ENCODE measurements around the gene SIRT5.
A peak's percentile ranks its signal among the peaks of the same experiment; 100 is the strongest.

The SIRT5 gene

DNA sequence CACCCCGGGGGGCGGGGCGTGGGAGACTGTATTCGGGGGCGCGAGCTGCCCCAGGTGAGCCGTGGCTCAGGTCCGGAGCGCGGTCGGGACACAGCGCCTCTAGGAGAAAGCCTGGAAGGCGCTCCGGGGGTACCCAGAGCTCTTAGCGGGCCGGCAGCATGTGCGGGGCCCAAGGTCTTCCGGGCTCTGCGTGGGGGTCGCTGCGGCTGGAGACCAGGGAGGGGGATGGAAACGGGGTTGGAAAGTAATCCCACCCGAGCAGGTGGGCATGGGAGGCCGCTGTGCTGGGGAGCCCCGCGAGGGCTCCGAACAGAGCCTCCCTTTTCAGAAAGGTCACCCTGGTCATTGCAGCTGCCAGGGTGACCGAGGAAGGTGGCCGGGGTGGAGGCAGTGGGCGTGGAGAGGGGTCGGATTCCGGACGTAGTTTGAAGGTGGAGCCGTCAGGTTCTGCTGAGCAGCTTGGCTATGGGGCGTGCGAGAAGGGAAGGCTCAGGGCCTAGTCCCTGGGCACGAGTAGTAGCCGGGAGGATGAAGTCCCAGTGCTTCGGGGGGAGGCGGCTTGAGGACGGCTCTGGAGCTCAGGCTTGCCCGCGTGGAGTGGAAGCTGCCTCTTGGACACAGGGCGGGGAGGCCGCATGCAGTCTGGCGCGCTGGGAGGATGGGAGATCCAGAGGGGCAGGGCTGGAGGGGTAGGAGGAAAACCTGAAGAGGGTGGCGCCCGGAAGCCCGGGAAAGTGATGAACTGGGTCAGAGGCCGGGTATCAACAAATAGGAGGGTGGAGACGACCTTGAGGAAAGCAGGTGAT lies at the start of gene SIRT5:
Gene SIRT5 (plus strand): TSS at position 31 of the 806 bp plus-strand sequence. CDS start 9,510 bp downstream, outside the sequence.
- peak; percentile 60 for DNase-seq

DNA sequence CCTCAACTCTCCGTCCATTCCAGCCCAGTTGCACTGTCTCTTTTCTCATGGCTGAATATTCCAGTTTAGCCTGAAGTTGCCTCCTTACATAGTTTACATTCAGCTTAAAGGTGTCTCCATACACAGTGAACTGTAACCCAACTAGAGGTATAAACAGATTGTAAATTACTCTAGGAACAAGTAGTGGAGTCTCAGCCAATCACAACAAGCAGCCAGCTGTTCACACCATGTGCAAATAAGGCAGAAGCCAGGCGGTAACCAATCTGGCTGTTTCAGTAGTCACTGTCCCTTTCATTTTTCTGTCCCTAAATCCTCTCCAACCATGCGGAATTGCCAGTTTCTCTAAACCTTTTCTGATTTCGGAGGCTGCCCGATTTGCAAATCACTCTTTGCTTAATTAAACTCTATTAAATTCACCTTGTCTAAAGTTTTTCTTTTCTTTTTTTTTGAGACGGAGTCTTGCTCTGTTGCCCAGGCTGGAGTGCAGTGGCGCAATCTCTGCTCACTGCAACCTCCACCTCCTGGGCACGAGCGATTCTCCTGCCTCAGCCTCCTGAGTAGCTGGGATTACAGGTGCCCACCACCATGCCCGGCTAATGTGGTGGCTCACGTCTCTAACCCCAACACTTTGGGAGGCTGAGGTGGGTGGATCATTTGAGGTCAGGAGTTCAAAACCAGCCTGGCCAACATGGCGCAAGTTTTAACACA lies 49.4 kb upstream of the SIRT5 start:
- DNase-seq, result no peak

DNA sequence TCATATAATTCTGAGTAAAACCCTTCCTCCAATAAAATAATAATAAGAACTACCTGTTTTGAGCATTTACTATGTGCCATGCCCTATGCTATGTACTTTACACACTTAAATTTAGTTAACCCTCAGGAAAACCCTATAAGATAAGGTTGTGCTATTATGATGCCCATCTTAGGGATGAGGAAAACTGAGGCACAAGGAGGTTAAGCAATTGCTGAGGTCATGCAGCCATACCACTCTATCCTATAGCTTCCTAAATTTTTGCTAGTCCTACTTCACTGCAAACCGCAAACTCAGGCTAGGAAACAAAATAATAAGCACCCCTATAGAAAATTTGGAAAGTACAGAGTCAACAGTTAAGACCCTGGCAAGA lies 48.1 kb upstream of the SIRT5 start:
- no peak for DNase-seq

GRCh38 chr6:13526727-13527670 lies 47.4 kb upstream of the SIRT5 start:
- no peak for DNase-seq

- no peak for DNase-seq
These were observed 46.7 kb upstream of the SIRT5 start for GRCh38 chr6:13527671-13528056.

DNA sequence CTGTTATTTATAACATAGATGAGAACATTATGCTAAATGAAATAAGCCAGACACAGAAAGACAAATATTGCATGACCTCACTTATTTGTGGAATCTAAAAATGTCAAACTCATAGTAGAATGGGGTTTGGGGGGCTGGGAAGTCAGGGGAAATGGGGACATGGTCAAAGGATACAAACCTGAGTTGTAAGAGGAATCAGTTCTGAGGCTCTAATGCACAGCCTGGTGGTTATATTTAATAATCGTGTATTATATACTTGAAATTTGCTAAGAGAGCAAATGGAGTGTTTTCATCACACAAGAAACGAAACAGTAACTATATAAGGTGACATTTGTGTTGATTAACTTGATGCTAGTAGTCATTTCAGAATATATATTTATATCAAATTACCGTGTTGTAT lies 46.2 kb upstream of the SIRT5 start:
- DNase-seq, result no peak

- DNase-seq, result no peak
These were observed 45.5 kb upstream of the SIRT5 start for GRCh38 chr6:13528777-13529343.

GRCh38 chr6:13531956-13532355 lies 42.4 kb upstream of the SIRT5 start:
- DNase-seq, result no peak

DNA sequence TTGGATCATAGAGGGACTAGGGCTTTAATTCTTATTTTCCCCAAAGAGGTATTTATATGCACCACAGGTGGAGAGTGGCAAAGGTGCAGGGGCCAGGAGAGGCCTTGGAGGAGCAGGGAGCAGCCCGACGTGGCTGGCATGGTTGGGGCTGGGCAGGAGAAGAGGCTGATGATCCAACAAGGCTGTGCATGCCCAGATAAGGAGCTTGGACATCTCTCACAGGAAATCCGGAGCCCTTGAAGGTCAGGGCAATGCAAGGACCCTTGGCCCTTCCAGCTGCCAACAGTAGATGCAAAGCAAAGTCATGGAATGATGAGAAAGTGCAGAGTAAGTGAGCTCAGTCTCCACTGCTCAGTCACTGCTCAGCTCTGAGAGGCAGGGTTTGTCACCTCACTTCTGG lies 39.9 kb upstream of the SIRT5 start:
- no peak for DNase-seq

DNA sequence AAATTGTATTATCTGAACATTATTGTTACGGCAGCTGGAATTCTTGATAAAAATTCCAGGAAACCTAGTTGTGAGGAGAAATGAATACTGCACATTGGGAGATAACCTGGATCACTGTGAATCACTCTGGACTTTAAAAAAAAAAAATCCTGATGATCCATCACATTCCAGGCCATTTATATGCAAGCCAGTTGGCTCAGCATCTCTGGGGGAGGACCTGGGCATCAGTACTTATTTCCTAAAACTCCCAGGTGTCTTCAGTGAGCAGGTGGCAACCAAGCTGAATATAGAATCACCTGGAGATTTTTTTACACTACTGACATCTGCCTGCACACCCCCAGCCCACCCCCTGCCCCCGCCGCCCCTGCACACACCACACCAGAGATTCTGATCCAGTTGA lies 39.1 kb upstream of the SIRT5 start:
- DNase-seq, result no peak

DNA sequence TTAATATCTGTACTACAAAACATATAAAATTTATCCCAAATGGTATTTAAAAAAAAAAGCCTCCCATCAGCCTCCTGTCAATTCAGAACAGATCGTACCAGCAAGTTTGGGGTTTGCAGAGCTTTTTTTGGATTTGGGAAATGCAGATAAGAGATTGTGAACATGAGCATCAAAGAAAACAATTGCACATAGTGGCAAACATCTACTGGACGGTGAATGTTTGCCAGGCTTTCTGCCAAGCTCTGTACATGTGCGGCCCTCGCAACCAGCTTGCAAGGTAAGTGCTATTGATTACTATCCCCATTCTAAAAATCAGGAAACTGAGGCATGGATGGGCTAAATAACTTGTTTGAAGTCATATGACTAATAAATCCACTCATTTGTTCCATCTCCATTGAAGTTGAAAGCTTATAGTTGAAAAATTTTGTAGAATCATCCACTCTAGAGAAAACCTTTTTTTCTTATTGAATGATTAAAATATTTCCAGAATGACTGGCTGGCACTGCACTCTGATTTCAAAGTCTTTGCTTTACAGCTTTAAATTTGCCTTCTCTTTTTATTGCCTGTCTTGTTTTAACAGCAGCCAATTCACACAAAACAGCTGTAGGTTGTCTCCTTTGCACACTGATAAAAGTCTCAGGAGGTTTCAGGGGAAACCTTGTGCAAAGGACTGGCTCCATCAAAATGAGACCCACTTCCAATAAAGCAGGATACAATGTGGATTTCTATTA lies 37.4 kb upstream of the SIRT5 start:
- no peak for DNase-seq

DNA sequence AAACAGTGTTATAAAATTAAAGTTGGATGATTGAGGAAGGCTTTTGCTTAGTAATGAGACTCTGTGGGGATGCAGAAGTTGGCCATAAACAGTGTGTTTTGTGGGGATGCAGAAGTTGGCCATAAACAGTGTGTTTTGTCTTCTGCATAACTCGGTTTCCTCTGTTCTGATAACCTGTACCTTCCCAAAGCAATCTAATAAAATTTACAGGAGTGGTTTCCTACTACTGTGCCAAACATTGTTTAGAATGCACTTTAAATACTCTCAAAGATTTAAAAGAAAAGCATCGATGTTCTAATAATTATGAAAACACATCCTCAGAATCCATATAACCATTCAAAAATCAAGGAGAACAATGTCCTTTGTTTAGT lies 36.9 kb upstream of the SIRT5 start:
- no peak for DNase-seq

DNA sequence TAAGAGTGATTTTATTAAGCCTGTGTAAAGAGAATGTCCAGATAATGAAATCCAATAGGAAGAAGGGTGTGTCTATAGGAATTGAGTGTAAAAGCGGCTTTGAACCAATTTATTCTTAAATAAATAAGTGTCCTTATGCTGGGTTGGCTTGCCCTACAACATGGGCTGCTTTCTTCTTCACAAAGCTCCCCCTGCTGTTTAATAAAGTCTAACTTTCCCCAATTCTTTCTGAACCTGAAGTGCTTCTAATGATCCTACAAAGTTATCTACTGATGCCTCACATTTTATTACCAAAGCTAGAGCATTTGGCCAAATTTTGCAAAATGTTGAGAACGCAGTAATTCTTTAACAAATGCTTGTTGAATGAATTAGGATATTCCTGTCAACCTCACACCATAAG lies 36.3 kb upstream of the SIRT5 start:
- no peak for DNase-seq

DNA sequence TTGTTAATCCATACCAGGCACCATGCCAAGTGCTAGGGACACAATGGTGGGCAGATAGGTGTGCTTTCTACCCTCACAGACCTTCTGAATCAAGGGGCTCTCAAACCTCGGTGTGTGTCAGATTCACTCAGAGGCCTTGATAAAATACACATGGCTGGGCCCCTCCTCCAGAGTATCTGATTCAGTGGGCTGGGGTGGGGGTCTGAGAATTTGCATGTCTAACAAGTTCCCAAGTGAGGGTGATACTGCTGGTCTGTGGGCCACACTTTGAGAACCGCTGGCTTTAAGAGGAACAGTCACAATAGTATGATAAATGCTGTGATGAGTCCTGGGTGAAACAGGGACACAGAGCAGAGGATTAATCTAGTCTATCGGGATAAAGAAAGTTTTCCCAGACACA lies 35.8 kb upstream of the SIRT5 start:
- DNase-seq, result no peak

DNA sequence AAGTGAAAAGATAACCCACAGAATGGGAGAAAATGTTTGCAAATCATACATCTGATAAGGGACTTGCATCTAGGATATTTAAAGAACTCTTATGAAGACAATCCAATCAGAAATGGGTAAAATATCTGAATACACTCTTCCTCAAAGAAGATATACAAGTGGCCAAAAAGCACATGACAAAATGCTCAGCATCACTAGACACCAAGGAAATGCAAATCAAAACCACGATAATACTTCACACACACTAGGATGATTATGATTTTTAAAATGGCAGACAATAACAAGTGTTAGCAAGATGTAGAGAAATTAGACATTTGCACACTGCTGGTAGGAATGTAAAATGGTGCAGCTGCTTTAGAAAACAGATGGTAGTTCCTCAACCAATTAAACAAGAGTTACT lies 34.8 kb upstream of the SIRT5 start:
- DNase-seq, result no peak

- DNase-seq, result no peak
These were observed 32.9 kb upstream of the SIRT5 start for GRCh38 chr6:13541496-13541895.

DNA sequence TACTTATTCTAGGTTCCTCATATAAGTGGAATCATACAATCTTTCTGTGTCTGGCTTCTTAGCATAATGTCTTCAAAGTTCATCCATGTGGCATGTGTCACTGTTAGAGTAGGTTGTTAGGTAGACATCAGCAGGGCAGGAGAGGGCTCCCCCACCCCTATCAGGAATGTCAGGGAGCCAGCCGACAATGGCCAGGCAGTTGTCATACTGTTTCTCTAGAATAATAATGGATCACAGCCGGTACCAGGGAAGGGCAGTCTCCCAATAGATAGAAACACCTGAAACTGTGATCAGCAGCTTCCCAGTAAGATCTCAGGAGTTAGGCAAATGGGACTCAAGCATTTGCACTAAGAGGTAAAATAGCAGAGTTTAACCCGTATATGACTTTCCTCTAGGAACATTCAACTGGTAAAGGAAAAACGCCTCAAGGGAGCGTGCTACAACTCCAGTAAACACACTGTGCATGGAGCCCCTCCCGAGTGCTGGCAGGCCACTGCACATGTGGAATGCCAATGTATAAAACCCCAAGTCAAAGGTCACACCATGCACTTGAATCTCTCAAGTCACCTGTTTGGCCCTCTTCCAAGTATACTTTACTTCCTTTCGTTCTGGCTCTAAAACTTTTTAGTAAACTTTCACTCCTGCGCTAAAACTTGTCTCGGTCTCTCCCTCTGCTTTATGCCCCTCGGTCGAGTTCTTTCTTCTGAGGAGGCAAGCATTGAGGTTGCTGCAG lies 29.8 kb upstream of the SIRT5 start:
- no peak for DNase-seq

- no peak for DNase-seq
These were observed 28.5 kb upstream of the SIRT5 start for GRCh38 chr6:13545885-13546284.

GRCh38 chr6:13548500-13549210 lies 25.7 kb upstream of the SIRT5 start:
- no peak for DNase-seq

DNA sequence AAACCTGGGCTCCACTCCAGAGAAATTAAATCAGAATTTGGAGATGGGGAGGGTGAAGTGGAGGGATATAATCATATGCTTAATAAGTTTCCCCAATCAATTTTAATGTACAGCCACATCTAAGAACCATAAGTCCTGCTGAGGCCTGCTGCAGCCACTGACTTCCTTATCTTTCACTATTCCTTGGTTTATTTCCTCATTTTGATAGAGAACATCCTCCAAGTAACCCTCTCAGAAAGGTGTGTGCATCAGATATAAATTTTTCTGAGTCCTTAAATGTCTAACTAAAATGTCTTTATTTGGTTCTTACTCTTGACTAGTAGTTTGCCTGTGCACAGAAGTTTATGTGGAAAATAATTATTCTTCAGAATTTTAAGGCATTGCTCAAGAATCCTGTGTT lies 23.7 kb upstream of the SIRT5 start:
- no peak for DNase-seq

- DNase-seq, result no peak
These were observed 20.8 kb upstream of the SIRT5 start for GRCh38 chr6:13553646-13554045.

Data from T1000 (cell line).